DOHH2 (cell line): ENCODE measurements around the gene DNAJB12.
"Not testable (repeated sequence)": the region's sequence is repeated elsewhere in the genome, so short reads cannot be mapped to it uniquely, and the experiment has no call there.

Source experiments
- H3F3A ChIP-seq: fragments of 200-600 bp; sonication (generic), shearing (Covaris generic); 2 replicates; pipeline ENCODE4 v1.6.0; 2016; ENCODE audit warnings: antibody characterized with exemption, mild to moderate bottlenecking; ENCODE audit not compliant: control insufficient read depth, insufficient read depth
- H3K27ac ChIP-seq: fragments of 200-600 bp; sonication (generic); 2 replicates; pipeline ENCODE4 v1.5.1; 2014; ENCODE audit warnings: low read depth, mild to moderate bottlenecking, low read length, moderate library complexity
- H3K27me3 ChIP-seq: fragments of 200-600 bp; sonication (generic); 2 replicates; pipeline ENCODE4 v1.6.1; 2014; ENCODE audit warnings: mild to moderate bottlenecking, low read length, mixed read lengths; ENCODE audit not compliant: control insufficient read depth
- H3K36me3 ChIP-seq: fragments of 200-600 bp; sonication (generic); 2 replicates; pipeline ENCODE4 v1.6.1; 2014; ENCODE audit warnings: mild to moderate bottlenecking, low read length, moderate library complexity, mixed read lengths; ENCODE audit not compliant: control insufficient read depth
- H3K4me1 ChIP-seq: fragments of 200-600 bp; sonication (generic); 2 replicates; pipeline ENCODE4 v1.6.1; 2014; ENCODE audit warnings: mild to moderate bottlenecking, low read length, mixed read lengths; ENCODE audit not compliant: control insufficient read depth
- H3K4me2 ChIP-seq: fragments of 200-600 bp; sonication (generic); 2 replicates; pipeline ENCODE4 v1.6.0; 2014; ENCODE audit warnings: mild to moderate bottlenecking, low read length, moderate library complexity
- H3K4me3 ChIP-seq: fragments of 200-600 bp; sonication (generic); 2 replicates; pipeline ENCODE4 v1.5.1; 2014; ENCODE audit warnings: mild to moderate bottlenecking, low read length, mixed read lengths
- H3K79me2 ChIP-seq: fragments of 200-600 bp; sonication (generic); 2 replicates; pipeline ENCODE4 v1.6.1; 2014; ENCODE audit warnings: mild to moderate bottlenecking, low read length, mixed read lengths; ENCODE audit not compliant: control insufficient read depth
- H3K9me2 ChIP-seq: fragments of 200-600 bp; sonication (generic); replicated peaks from 2 replicates; pipeline ENCODE4 v1.6.1; 2014; ENCODE audit warnings: mild to moderate bottlenecking, low read length, mixed read lengths; ENCODE audit not compliant: control insufficient read depth
- H3K9me3 ChIP-seq: fragments of 200-600 bp; sonication (generic); 2 replicates; pipeline ENCODE4 v1.6.1; 2014; ENCODE audit warnings: antibody characterized with exemption, low read length, mixed read lengths; ENCODE audit not compliant: control insufficient read depth, insufficient read depth
- H4K20me1 ChIP-seq: fragments of 200-600 bp; sonication (generic); 2 replicates; pipeline ENCODE4 v1.6.0; 2014; ENCODE audit warnings: low read depth, mild to moderate bottlenecking, antibody characterized with exemption, low read length, moderate library complexity; ENCODE audit not compliant: control insufficient read depth, insufficient read depth
- CTCF ChIP-seq: fragments of 200-600 bp; sonication (generic); IDR thresholded peaks from one replicate; pipeline ENCODE4 v1.5.1; 2014; ENCODE audit warnings: antibody characterized with exemption, mild to moderate bottlenecking, low read depth, low read length; ENCODE audit not compliant: poor library complexity, severe bottlenecking
- EZH2phosphoT487 ChIP-seq: fragments of 200-600 bp; sonication (generic); IDR thresholded peaks from 2 replicates; pipeline ENCODE4 v1.6.1; 2017; ENCODE audit warnings: borderline replicate concordance, mild to moderate bottlenecking, antibody characterized with exemption, low read length, moderate library complexity, mixed read lengths

The DNAJB12 gene

DNA sequence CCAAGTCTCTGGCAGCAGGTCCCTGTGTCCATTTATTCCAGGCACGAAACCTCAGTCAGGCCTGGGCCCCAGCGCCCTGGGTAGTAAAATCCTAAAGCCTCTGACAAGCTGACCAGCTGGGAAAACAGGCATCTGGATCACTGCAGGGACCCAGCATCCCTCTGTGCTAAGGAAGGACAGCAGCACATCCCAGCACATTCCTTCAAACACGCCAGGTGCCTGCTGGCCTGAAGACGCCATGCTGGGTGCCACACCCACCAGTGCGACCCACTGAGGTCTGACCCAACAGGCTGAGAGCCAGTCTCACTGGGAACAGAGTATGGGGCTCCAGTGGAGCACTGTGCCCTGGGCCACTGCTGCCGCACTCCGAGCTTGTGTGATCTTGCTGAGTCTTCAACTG is 6.4 kb downstream of the DNAJB12 start:
- no peaks in the 10 kb centered on the region; the same call in 1 of the 2 replicates for H3F3A ChIP-seq
- no peaks in the 10 kb centered on the region for H3K27me3 ChIP-seq
- H4K20me1 ChIP-seq = peaks cover under 1% of the 10 kb centered on the region; the same call in 1 of the 2 replicates
- H3K9me3 ChIP-seq = no peaks in the 10 kb centered on the region
- H3K4me3 ChIP-seq = no peak overlapping the region
- H3K79me2 ChIP-seq = peaks cover 49% of the 10 kb centered on the region
- peaks cover 9% of the 10 kb centered on the region for H3K4me1 ChIP-seq
- TF ChIP-seq EZH2phosphoT487 (no peak), CTCF (no peak)
- no peaks in the 10 kb centered on the region for H3K9me2 ChIP-seq
- no peak overlapping the region for H3K27ac ChIP-seq
- H3K36me3 ChIP-seq = peaks cover 32% of the 10 kb centered on the region
- H3K4me2 ChIP-seq = no peak overlapping the region

DNA sequence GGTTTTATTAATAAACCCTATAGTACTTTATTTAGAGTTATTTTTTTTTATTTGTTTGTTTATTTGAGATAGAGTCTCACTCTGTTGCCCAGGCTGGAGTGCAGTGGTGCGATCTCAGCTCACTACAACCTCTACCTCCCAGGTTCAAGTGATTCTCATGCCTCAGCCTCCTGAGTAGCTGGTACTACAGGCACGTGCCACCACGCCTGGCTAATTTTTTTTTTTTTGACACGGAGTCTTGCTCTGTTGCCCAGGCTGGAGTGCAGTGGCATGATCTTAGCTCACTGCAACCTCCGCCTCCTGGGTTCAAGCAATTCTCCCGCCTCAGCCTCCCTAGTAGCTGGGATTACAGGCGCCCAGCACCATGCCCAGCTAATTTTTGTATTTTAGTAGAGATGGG is 8.6 kb downstream of the DNAJB12 start:
- not testable (repeated sequence) for H3K27me3 ChIP-seq, H4K20me1 ChIP-seq, H3K27ac ChIP-seq, H3K9me3 ChIP-seq, H3K9me2 ChIP-seq, H3K4me1 ChIP-seq, H3K4me3 ChIP-seq, H3K4me2 ChIP-seq, H3F3A ChIP-seq
- Histone ChIP-seq H3K79me2 (peaks cover 27% of the 10 kb centered on the region), H3K36me3 (peaks cover 31% of the 10 kb centered on the region)

- H3K27me3 ChIP-seq = no peaks in the 10 kb centered on the region
- H3K4me2 ChIP-seq = no peak overlapping the region
- TF ChIP-seq CTCF (no peak), EZH2phosphoT487 (no peak)
- H4K20me1 ChIP-seq = no peaks in the 10 kb centered on the region; the same call in 1 of the 2 replicates
- H3K4me1 ChIP-seq = peaks cover 12% of the 10 kb centered on the region
- H3K9me3 ChIP-seq = no peaks in the 10 kb centered on the region
- peaks cover 18% of the 10 kb centered on the region for H3K79me2 ChIP-seq
- no peak overlapping the region for H3K4me3 ChIP-seq
- H3K9me2 ChIP-seq = no peaks in the 10 kb centered on the region
- H3F3A ChIP-seq = peaks cover 4% of the 10 kb centered on the region; the same call in 1 of the 2 replicates
- peaks cover 33% of the 10 kb centered on the region for H3K36me3 ChIP-seq
- no peak overlapping the region for H3K27ac ChIP-seq
Measured at GRCh38 chr10:72344932-72345331, 9.8 kb downstream of the DNAJB12 start.

GRCh38 chr10:72342911-72343310 is 11.8 kb downstream of the DNAJB12 start:
- H3K4me3 ChIP-seq = no peak overlapping the region
- H3K79me2 ChIP-seq = no peaks in the 10 kb centered on the region
- no peaks in the 10 kb centered on the region for H3K27me3 ChIP-seq
- no peak overlapping the region for H3K27ac ChIP-seq
- peaks cover 4% of the 10 kb centered on the region; the same call in 1 of the 2 replicates for H3F3A ChIP-seq
- H3K4me2 ChIP-seq = no peak overlapping the region
- H4K20me1 ChIP-seq = no peaks in the 10 kb centered on the region
- H3K9me3 ChIP-seq = no peaks in the 10 kb centered on the region
- H3K4me1 ChIP-seq = peaks cover 12% of the 10 kb centered on the region
- TF ChIP-seq EZH2phosphoT487 = no peak
- no peak for TF ChIP-seq CTCF
- H3K36me3 ChIP-seq = peaks cover 25% of the 10 kb centered on the region
- H3K9me2 ChIP-seq = no peaks in the 10 kb centered on the region
